MM.1S (cell line): ENCODE results near the gene DLGAP3.

Experiments
- DNase-seq: peaks from one replicate; pipeline ENCODE4 v3.0.0-alpha.2; 2015
- H2AFZ ChIP-seq: fragments of 300-600 bp; sonication (generic); 2 replicates; pipeline ENCODE4 v1.6.0; 2016; ENCODE audit warnings: antibody characterized with exemption, low read length
- H3F3A ChIP-seq: fragments of 300-600 bp; sonication (generic); 2 replicates; pipeline ENCODE4 v1.6.1; 2016; ENCODE audit warnings: mild to moderate bottlenecking, antibody characterized with exemption, low read length, moderate library complexity, mixed read lengths; ENCODE audit not compliant: insufficient read depth
- H3K27ac ChIP-seq: fragments of 300-600 bp; sonication (generic); 2 replicates; pipeline ENCODE4 v1.5.1; 2016; ENCODE audit warnings: mild to moderate bottlenecking, low read length
- H3K27me3 ChIP-seq: fragments of 300-600 bp; sonication (generic); replicated peaks from 2 replicates; pipeline ENCODE4 v1.6.0; 2016; ENCODE audit warnings: low read length; ENCODE audit not compliant: insufficient read depth
- H3K36me3 ChIP-seq: fragments of 300-600 bp; sonication (generic); replicated peaks from 2 replicates; pipeline ENCODE4 v1.6.1; 2016; ENCODE audit warnings: mild to moderate bottlenecking, low read length, mixed read lengths; ENCODE audit not compliant: insufficient read depth
- H3K4me1 ChIP-seq: fragments of 300-600 bp; sonication (generic); 2 replicates; pipeline ENCODE4 v1.6.1; 2016; ENCODE audit warnings: low read length, mixed read lengths
- H3K4me2 ChIP-seq: fragments of 300-600 bp; sonication (generic); 2 replicates; pipeline ENCODE4 v1.6.0; 2016; ENCODE audit warnings: low read depth, low read length
- H3K4me3 ChIP-seq: fragments of 300-600 bp; sonication (generic); 2 replicates; pipeline ENCODE4 v1.5.1; 2016; ENCODE audit warnings: low read length, mixed read lengths
- H3K79me2 ChIP-seq: fragments of 300-600 bp; sonication (generic); 2 replicates; pipeline ENCODE4 v1.6.1; 2016; ENCODE audit warnings: mixed run types, low read length, mixed read lengths
- H3K9ac ChIP-seq: fragments of 300-600 bp; sonication (generic); 2 replicates; pipeline ENCODE4 v1.6.1; 2016; ENCODE audit warnings: low read length, mixed read lengths
- H3K9me2 ChIP-seq: fragments of 300-600 bp; sonication (generic); replicated peaks from 2 replicates; pipeline ENCODE4 v1.6.1; 2016; ENCODE audit warnings: mild to moderate bottlenecking, low read length, mixed read lengths; ENCODE audit not compliant: insufficient read depth
- H3K9me3 ChIP-seq: fragments of 300-600 bp; sonication (generic); replicated peaks from 2 replicates; pipeline ENCODE4 v1.6.1; 2016; ENCODE audit warnings: mild to moderate bottlenecking, low read length, mixed read lengths; ENCODE audit not compliant: insufficient read depth
- H4K20me1 ChIP-seq: fragments of 300-600 bp; sonication (generic); 2 replicates; pipeline ENCODE4 v1.6.1; 2016; ENCODE audit warnings: mild to moderate bottlenecking, low read length, moderate library complexity, mixed read lengths; ENCODE audit not compliant: insufficient read depth
- EZH2 ChIP-seq: fragments of 300-600 bp; sonication (generic); optimal IDR thresholded peaks from 2 replicates; pipeline ENCODE3; 2017; ENCODE audit warnings: low read depth, mild to moderate bottlenecking, antibody characterized with exemption, low read length, mixed read lengths
- EZH2phosphoT487 ChIP-seq: fragments of 300-600 bp; sonication (generic); IDR thresholded peaks from 2 replicates; pipeline ENCODE4 v1.6.1; 2018; ENCODE audit warnings: antibody characterized with exemption, low read length
- TF ChIP-seq, protein P1 (sequence below): fragments of 300-600 bp; sonication (generic); IDR thresholded peaks from 2 replicates; pipeline ENCODE4 v1.5.1; 2016; ENCODE audit warnings: antibody characterized with exemption, low read length, mixed read lengths

The DLGAP3 gene

DNA sequence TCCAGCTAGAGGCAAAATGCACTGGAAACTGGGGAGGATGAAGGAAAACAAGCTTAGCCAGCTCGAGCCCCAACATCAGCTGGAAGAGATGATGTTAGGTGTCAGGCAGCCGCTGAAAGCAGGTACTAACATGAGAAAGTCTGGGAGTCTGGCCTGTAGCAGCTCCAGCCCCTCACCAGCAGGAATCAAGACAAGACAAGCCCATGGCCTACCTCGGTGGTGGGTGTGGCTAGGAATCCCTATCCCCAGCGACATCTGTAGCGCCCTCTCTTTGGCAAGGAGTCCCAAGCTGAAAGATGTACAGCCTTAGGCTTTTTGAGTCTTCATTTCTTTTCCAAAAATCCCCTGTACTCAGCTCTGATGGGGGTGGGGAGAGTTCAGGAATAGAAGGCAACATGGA is 2.6 kb downstream of the DLGAP3 start:
- no peak overlapping the region for H3K4me3 ChIP-seq
- DNase-seq, result no peak

DNA sequence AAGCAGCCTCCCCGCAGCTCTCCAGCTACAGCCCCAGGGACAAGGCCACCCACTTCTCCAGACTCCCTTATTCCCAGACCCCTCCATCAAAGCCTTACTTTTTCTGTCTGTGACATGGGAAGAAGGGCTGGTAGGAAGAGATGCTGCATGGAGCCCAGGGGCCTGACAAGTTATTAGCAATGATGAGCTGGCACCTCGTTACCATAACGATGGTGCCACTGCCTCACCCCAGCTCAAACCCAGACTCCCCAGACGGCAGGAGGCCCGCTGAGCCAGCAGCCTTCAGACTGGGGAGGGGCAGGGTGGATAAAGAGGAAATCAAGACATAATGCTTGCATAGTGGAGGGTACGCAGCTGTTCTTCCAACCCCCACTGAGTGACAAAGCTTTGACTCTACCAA is 3.3 kb downstream of the DLGAP3 start:
- Histone ChIP-seq H3K27ac (no peak overlapping the region), H3K27me3 (peaks cover 54% of the 10 kb centered on the region), H3F3A (no peaks in the 10 kb centered on the region), H3K4me3 (no peak overlapping the region), H4K20me1 (no peaks in the 10 kb centered on the region), H3K36me3 (no peaks in the 10 kb centered on the region), H2AFZ (no peak overlapping the region), H3K9me2 (no peaks in the 10 kb centered on the region), H3K79me2 (no peaks in the 10 kb centered on the region), H3K4me2 (no peak overlapping the region), H3K9me3 (no peaks in the 10 kb centered on the region), H3K9ac (no peak overlapping the region), H3K4me1 (no peaks in the 10 kb centered on the region)
- no peak for DNase-seq
- TF ChIP-seq EZH2 (no peak), EZH2phosphoT487 (no peak)
- TF ChIP-seq, protein P1, sequence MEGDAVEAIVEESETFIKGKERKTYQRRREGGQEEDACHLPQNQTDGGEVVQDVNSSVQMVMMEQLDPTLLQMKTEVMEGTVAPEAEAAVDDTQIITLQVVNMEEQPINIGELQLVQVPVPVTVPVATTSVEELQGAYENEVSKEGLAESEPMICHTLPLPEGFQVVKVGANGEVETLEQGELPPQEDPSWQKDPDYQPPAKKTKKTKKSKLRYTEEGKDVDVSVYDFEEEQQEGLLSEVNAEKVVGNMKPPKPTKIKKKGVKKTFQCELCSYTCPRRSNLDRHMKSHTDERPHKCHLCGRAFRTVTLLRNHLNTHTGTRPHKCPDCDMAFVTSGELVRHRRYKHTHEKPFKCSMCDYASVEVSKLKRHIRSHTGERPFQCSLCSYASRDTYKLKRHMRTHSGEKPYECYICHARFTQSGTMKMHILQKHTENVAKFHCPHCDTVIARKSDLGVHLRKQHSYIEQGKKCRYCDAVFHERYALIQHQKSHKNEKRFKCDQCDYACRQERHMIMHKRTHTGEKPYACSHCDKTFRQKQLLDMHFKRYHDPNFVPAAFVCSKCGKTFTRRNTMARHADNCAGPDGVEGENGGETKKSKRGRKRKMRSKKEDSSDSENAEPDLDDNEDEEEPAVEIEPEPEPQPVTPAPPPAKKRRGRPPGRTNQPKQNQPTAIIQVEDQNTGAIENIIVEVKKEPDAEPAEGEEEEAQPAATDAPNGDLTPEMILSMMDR, result no peak

More for the DNA sequence above, 2.6 kb downstream of the DLGAP3 start:
- Histone ChIP-seq H3K9ac (no peak overlapping the region), H3K9me2 (no peaks in the 10 kb centered on the region), H4K20me1 (no peaks in the 10 kb centered on the region), H2AFZ (no peak overlapping the region), H3K4me2 (no peak overlapping the region), H3K9me3 (no peaks in the 10 kb centered on the region), H3K36me3 (no peaks in the 10 kb centered on the region), H3K27me3 (peaks cover 57% of the 10 kb centered on the region), H3K79me2 (no peaks in the 10 kb centered on the region), H3F3A (no peaks in the 10 kb centered on the region), H3K4me1 (no peaks in the 10 kb centered on the region), H3K27ac (no peak overlapping the region)
- no peak for TF ChIP-seq EZH2phosphoT487
- no peak for TF ChIP-seq EZH2
- TF ChIP-seq, protein P1, result no peak

DNA sequence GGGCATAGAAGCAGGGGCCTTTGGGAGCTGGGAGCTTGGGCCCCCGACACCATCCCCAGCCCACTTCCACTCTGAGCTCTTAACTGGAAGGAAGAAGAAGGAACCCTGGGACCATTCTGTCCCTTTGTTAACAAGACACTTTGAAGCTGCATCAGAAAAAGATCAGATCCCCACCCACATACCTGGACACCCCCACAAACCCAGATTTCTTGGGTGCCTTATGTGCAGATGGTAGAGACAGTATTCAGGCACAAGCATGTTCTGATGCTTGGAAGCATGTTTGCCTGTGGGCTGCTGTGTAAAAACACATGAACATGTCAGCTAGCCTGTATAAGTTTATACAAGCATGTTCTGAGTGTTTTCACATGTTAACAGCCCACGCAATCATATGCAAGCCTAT is 3.7 kb downstream of the DLGAP3 start:
- H3K4me3 ChIP-seq, result no peak overlapping the region
- H3K9me3 ChIP-seq, result no peaks in the 10 kb centered on the region
- no peak overlapping the region for H2AFZ ChIP-seq
- no peaks in the 10 kb centered on the region for H3K4me1 ChIP-seq
- no peak for DNase-seq
- H3K4me2 ChIP-seq, result no peak overlapping the region
- no peaks in the 10 kb centered on the region for H3K79me2 ChIP-seq
- H3K9me2 ChIP-seq, result no peaks in the 10 kb centered on the region
- no peak overlapping the region for H3K9ac ChIP-seq
- H4K20me1 ChIP-seq, result no peaks in the 10 kb centered on the region
- no peak overlapping the region for H3K27ac ChIP-seq
- no peaks in the 10 kb centered on the region for H3K36me3 ChIP-seq
- TF ChIP-seq, protein P1, result no peak
- TF ChIP-seq EZH2phosphoT487, result no peak
- peaks cover 49% of the 10 kb centered on the region for H3K27me3 ChIP-seq
- no peaks in the 10 kb centered on the region for H3F3A ChIP-seq
